ENCODE data around the gene TOB2. TPM values are rescaled to one million over a fixed set of nuclear protein-coding genes. Genes with fewer than 3 reads are reported as not detected.

Gene TOB2
- total RNA-seq = 53.4 TPM

DNA sequence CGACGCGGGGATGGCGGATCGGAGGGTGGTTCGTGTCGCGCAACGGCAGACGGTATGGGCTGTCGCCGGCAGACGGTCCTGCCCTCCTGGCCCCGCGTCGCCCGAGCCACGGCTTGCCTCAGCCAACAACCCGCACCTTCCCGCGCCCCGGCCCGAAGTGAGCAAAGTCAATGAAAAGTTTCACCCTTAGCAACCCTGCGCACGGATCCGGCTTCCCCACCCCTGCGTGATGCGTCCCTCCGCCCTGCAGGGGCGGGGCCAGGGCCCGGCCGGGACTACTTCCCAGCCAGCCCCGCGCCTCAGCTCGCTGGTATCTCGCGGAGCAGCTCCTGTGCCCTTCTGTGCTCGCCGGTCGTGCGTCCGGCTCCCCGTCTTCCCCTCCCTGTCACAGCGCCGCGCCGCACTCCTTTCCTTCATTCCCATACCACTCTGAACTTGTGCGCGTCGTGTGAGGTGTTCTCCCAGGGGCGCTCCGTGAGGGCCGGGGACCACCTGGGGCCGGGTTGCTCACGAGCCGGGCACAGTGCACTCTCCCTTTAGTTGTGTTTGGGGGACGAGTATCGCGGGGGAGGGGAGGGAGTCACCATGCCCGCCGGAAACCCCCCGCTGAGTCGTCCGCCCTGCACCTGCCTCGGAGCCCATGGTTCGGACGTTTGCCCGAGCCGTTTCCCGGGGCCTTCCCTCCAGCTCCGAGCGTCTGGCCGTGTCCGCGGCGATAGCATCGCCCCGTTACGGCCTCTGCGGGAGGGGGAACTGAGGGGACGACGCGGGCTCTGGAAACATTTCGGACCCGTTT, at the start of gene TOB2:
TOB2 (minus strand) TSS at position 163 of the 796 bp plus-strand sequence. CDS start 9,456 bp downstream, outside the sequence.

DNA sequence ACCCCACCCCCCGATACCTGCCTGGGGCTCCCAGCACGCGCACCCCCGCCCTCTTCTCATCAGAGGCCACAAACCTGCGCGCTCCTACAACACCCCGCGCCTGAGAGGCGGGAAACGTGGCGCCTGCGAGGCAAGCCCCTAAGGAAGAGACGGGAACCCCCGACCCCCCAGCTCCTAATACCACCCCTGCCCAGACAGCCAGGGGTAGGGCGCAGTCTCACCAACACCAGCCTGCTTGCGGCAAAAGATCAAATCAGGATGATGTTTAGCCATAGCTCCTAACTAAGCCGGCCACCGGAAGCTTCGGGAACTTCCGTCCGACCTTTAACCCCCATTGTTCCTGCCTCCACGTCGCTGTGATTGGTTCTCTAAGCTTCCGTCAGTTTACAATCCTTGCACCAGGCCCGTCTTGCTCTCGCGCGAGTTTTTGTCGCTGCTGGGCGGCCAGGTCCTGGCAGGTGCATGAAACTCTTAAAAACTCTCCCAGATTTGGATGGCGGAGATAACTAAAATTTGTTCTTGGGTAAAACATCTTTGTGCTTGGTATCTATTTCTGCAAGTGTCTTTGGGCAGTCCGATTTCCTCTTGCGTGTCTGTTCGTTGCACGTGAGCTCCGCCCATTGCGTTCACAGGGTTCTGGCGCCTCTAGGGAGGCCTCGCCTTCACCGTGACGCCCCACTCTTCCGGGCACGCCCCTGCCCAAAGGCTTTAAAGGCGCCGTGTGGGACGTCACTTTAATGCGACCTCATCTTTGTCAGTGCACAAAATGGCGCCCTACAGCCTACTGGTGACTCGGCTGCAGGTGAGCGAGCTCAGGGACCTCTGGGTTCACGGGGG, 22.0 kb upstream of the TOB2 start, which contains the start of the genes ACO2 and PHF5A:
ACO2 (plus strand) TSS at position 737 of the 837 bp plus-strand sequence; CDS start at position 767, 30 bp downstream.
PHF5A (minus strand) TSS at position 312 of the 837 bp plus-strand sequence; CDS start at position 273, 39 bp downstream.

Other genes starting within 250 kb of the TOB2 start
- gene L3MBTL2, start 241.5 kb downstream of the TOB2 start, total RNA-seq = 28.2 TPM
- 6.0 TPM for gene CHADL, start 205.9 kb downstream of the TOB2 start, total RNA-seq
- 35.0 TPM for gene RANGAP1, start 160.6 kb downstream of the TOB2 start, total RNA-seq
- 56.4 TPM for gene ZC3H7B, start 145.3 kb downstream of the TOB2 start, total RNA-seq
- gene TEF, start 64.9 kb downstream of the TOB2 start, total RNA-seq = 25.1 TPM
- 37.9 TPM for gene PHF5A, start 21.9 kb upstream of the TOB2 start, total RNA-seq
- 88.2 TPM for gene ACO2, start 22.3 kb upstream of the TOB2 start, total RNA-seq
- gene POLR3H, start 97.7 kb upstream of the TOB2 start, total RNA-seq = 22.3 TPM
- gene CSDC2, start 114.2 kb upstream of the TOB2 start, total RNA-seq = 4.8 TPM
- 18.6 TPM for gene PMM1, start 143.0 kb upstream of the TOB2 start, total RNA-seq
- 18.5 TPM for gene DESI1, start 174.2 kb upstream of the TOB2 start, total RNA-seq
- 246 TPM for gene XRCC6, start 174.5 kb upstream of the TOB2 start, total RNA-seq
- 75.9 TPM for gene SNU13, start 242.1 kb upstream of the TOB2 start, total RNA-seq